PFSK-1 (cell line): ENCODE results near the gene INS.

Experiments
- FOXP2 ChIP-seq: optimal IDR thresholded peaks from 2 replicates; pipeline ENCODE3; 2011; ENCODE audit warnings: borderline replicate concordance, control low read depth, inconsistent platforms; ENCODE audit not compliant: insufficient read depth; ENCODE audit errors: extremely low read length, extremely low read depth
- POLR2AphosphoS5 ChIP-seq: IDR thresholded peaks from 2 replicates; pipeline ENCODE4 v1.6.1; 2012; ENCODE audit warnings: low read depth, mild to moderate bottlenecking, control low read depth, low read length, moderate library complexity

GRCh38 chr11:2169005-2169378, 8.0 kb upstream of the INS start:
- no peak for TF ChIP-seq FOXP2
- no peak for TF ChIP-seq POLR2AphosphoS5
